Erythroblast (primary cell): ENCODE data around the gene METRN.
"Not testable (repeated sequence)": the region's sequence is repeated elsewhere in the genome, so short reads cannot be mapped to it uniquely, and the experiment has no call there.

Source experiments
- DNase-seq, 2 experiments: peaks; one replicate each; lab custom pipeline; 2025; lab: John Stamatoyannopoulos, UW
- GATA1 ChIP-seq: IDR thresholded peaks from 2 replicates; pipeline ENCODE4 v1.6.1; 2011; ENCODE audit warnings: low read depth, mild to moderate bottlenecking, control low read depth, low read length, moderate library complexity
- POLR2A ChIP-seq: IDR thresholded peaks from 2 replicates; pipeline ENCODE4 v1.6.1; 2011; ENCODE audit warnings: mild to moderate bottlenecking, low read length

METRN gene

DNA sequence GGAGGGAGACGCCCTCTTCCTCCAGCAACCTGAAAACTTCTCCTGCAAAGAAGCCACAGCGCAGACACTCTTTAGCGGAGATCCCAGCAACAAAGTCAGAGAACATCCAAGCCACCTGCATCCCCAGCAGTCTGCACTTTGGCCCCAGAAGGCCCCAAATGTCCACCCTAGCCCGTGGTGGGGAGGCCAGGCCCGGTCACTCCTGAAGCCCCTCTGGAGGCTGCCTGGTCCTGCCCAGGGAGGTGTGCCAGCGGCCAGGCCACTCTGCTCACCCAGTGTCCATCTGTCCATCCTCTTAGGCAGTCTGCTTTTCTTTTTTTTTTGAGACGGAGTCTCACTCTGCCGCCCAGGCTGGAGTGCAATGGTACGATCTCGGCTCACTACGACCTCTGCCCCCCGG, 17.4 kb downstream of the METRN start:
- DNase-seq: no peak
- TF ChIP-seq GATA1 (no peak), POLR2A (no peak)

DNA sequence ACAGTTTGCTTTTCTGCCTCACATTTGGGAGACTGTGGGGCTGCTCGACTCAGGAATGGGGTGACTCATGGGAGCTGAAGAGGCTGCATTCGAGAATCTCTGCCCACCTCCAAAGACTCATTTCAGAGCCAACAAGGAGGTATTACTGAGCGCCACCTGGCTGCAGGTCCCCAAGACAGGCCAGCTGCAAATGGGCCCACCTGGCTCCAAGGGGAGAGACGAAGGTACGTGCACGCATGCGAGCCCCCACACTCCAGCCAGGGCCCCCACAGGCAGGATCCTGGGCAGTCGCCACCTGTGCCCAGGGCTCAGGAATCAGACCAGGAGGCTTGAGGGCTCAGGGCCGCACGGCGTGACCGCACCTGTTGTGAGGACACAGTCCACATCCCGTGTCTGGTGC, 18.0 kb downstream of the METRN start:
- TF ChIP-seq GATA1: no peak
- no peak for TF ChIP-seq POLR2A
- no peak for DNase-seq

DNA sequence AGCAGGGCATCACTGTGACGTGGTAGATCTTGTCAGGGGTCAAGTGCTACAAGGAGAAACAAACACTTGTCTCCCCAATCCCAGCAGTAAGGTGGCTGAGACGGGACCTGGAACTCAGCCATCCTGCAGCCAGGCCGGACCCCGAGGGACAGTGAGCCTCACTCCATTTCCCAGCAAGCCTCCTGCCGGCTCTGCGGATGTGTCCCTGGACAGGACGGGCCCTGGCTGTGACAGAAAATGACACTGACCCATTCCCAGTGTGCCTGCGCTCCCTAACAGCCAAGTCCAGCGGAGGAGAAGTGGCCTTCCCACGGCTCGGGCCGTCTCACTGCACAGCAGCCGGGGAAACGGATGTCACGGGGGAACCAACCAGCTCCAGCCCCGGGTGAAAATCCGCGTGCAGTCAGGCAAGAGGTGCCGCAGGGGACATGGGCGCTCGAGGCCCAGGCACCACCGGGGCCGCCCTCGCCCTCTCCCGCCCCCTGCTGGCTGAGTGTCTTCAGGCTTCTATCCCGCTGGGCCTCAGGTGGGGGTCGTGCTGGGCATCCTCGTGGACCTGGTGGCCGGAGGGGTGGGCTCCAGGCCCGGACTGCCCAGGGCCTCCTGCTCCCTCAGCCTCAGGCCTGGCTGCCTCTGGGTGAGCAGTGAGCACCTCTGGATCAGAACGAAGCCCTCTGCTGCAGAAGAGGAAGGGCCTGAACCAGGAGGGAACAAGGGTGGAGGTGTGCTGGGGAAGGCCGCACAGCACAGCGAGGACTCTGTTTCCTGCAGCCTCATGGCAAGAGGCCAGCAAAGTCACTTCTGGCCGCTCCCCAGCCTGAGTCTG, 18.7 kb downstream of the METRN start:
- no peak for TF ChIP-seq GATA1
- TF ChIP-seq POLR2A: no peak
- no peak for DNase-seq

DNA sequence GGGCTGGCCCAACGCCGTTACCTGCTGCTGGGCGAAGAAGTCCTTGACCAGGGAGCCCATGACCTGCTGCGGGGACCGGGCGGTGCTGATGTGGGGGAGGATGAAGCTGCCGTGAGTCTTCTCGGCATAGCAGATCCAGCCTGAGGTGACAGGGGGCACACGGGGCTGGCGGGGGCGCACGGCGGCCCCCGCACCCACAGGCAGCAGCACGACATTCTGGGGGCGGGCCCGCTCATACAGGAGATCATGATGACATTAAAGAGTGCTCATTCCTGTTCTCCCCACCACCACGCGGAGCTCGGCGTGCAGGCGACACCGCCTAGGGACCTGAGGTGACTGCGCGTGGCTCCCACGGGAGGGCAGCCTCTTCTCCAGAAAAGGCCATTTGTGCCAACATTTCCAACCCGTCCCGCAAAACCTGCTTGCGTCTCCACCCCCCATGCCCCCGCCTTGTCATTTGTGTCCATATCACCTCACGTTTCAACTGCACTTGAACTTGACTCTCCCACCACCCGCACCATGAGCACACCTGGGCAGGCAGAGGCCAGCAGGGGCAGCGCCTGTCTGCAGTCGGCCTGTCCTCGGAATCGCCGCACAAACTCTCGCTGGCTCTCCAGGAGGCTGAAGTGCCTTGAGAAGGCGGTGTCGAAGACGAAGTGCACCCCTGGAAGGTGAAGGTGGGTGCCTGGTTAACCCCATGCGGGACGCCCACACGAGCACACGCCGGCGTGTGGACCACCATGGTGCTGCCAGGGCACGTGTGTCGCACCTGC, 19.5 kb downstream of the METRN start:
- DNase-seq: no peak
- TF ChIP-seq GATA1: no peak
- TF ChIP-seq POLR2A: no peak

DNA sequence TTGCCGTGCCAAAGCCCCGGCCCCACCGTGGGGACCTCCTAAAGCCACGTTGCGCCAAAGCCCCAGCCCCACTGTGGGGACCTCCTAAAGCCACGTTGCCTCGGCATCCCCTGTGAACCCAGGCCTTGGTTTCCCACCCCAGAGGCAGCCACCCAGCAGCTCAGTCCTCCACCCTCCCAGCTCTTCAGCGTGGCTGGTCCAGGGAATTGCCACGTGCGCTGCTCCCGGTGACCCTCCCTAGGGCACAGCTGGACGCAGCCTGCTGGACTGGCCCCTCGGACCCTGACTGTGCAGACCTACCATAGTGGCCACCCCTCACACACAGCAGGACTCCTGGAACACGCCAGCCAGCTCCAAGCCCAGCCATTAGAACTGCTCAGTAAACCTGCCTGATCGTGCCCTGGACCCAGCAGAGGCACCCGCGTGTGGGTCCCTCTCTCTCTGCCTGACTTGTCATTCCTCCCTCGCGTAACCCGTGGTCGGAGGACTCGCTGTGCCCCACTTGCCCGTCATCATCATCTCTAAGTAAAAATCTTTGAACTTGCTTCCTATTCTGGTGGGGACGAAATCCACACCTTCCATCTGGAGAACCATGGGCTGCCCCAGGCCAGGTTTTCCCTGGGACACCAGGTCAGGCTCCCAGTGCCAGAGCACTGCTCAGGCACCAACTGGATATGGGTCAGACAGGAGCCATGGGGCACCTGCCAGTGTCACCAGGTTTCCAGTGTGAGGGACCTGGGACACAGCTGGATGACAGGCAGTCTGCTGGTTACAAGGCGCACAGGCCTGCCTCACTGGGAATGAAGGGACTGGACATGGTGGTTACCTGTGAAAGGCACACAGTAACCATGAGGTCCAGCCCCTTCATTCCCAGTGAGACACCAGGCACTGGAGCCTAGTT, 20.3 kb downstream of the METRN start:
- TF ChIP-seq POLR2A (no peak), GATA1 (no peak)
- DNase-seq: no peak

DNA sequence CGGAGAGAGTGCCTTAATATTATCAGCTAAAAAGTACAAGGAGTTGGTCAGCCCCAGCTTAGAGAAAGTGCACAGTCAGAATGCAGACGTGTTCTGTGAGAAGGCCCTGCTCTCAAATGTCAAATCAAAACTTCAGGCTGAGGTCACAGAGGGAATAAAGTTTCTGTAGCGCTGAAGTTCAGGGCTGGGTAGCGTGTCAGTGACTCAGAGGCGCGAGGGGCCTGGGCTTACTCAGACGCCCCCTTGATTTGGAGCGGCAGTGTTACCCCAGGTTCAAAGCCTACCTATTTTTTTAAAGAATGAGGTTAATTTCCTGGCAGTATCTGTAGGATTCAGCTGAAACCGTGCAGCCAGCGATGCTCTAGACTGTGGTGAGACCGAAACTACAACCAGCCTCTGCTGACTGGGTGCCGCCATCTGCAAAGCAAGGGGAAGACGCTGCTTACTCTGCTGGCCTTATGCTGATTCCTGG, 21.1 kb downstream of the METRN start:
- DNase-seq: no peak
- TF ChIP-seq POLR2A: no peak
- no peak for TF ChIP-seq GATA1

DNA sequence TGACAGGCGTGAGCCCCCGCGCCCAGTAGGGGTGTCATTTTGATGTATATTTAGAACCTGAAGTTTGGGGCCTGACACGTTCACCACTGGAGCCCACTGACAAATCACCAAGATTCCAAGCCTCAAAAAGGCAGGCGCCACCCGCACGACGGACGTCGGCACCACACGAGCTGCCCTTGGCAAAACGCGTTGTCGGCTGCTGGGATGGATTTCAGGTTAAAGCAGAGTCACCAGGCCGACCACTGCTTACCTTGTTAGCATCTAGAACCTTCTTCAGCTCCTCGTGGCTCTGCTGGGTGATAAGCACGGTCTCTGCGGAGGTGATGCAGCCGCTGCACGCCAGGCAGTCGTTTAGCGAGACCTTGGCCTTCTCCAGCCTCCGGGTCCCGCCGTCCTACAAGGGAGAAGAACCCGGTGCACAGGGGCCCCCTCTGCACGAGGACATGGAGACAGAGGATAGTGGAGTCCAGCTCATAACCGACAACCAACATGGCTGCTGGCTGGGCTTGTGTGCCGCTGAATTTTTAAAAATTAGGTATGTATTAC, 22.1 kb downstream of the METRN start:
- TF ChIP-seq GATA1 (no peak), POLR2A (no peak)
- no peak for DNase-seq

DNA sequence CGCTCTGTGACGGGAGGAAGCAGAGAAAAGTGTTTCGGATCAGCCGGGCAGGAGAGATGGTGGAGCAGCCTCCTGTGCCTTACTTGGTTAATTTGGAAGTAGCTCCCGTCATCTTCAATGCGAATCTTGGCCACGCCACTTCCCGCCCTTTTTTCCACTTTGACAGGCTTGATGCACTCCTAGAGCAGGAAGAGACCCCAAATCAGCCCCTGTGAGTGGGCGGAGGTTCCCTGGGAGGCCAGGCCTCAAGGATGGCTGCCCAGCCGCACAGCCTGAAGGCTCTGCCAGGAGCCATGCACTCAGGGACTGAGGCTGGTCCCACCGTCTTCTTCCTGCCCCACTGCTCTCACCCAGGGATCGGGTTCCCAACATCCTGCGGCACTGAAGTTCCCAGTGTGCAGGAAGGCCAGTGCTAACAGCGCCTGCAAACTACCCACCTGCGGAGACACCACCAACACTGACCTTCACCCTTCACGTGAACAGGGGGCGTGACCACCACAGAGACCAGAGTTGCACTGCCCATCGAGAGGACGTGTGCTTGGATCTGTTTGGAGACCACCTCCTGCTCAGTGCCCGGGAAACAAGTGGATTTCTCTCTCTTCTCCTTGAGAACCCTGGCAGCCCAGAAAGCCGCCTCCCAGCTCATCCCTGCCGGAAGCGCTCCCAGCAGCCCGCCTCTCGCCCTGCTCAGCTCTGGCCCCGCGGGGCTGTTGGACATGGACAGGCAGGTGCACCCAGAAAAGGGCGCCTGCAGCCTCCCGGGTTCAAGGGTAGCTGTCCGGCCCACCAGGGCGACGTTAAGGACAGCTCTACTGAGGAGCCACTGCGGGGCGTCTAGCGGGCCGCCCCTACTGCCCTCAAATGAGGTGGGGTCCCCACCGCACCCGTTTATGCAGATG, 24.9 kb downstream of the METRN start:
- DNase-seq: no peak
- no peak for TF ChIP-seq POLR2A
- no peak for TF ChIP-seq GATA1

DNA sequence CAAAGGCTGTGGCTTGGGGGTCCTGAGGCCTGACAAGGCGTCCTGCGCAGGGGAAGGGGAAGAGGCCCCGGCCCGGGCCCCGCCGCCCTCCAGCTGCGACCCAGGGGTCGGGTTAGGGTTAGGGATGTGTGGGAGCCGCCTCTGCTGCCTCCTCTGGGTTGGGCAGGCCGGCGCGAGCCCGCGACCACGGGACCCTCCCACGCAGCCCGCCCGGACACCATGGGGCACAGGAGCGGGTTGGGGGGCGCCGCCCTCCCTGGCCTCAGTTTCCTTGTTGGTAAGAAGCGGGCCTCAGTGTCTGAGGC, 25.5 kb downstream of the METRN start:
- TF ChIP-seq POLR2A (no peak), GATA1 (no peak)
- DNase-seq: peak in 1 of 2 experiments; percentile 57

DNA sequence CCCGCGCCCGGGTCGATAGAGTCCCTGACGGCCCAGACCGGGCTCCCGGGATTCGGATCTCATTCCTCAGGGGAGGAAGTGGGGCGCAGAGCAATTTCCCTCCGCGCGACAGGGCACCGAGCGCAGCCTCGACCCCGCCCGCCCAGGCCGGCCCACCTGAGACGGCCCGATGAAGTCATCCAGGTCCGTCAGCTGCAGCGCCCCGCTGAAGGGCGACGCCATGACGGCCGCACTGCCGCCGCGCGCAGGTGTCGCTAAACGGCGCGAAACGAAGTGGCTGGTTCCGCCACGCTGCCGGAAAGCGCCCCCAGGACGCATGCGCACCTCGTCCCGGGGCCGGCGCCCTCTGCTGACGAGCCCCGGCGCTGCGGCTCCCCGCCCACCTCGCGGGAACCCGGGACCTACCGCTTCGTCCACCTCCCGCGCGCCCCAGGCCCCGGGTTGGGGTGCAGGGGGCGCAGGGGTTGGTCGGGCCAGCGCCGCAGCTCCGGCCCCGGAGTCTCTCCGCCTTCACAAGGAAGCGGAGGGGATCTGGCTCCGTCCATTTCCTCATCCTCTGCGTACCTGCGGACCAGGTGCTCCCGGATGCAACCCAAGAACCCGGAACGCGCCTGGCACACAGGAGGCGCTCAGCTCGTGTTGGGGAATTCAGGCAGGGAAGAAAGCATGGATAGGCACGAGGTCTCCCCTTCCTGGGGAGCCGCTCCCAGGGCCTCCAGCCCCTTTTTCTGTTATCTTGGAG, 26.0 kb downstream of the METRN start, which contains the start of gene CIAO3:
TSS of gene CIAO3 (minus strand) at position 234 of the 742 bp plus-strand sequence. CDS start at position 222, 12 bp downstream.
- TF ChIP-seq GATA1 (no peak), POLR2A (peak; percentile 65)

DNA sequence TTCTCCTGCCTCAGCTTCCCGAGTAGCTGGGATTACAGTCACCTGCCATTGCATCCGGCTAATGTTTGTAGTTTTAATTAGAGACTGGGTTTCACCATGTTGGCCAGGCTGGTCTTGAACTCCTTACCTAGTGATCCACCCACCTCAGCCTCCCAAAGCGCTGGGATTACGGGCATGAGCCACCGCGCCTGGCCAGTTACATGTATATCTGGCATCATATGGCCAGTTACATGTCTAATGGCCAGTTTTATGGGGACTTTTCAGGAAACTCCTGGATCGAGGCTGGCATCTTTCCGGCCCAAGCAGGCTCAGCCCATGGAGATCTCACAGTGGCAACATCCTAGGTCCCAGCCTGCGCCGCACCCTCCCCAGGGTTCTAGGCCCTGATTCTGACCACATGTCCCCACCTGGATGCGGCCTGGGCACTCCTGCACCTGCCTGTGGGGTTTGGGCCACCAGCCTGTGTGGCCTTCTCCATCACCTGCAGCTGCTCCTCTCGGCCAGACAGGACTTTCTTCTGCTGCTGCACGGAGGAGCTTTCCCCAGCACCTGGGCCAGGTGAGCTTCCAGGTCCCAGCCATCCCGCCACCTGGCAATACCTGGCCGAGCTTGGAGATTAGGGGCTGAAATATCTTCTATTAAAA, 27.2 kb downstream of the METRN start:
- TF ChIP-seq GATA1: no peak
- no peak for TF ChIP-seq POLR2A

More for the DNA sequence above, 26.0 kb downstream of the METRN start, which contains the start of gene CIAO3:
- DNase-seq: peak; percentile 94 to 97

DNA sequence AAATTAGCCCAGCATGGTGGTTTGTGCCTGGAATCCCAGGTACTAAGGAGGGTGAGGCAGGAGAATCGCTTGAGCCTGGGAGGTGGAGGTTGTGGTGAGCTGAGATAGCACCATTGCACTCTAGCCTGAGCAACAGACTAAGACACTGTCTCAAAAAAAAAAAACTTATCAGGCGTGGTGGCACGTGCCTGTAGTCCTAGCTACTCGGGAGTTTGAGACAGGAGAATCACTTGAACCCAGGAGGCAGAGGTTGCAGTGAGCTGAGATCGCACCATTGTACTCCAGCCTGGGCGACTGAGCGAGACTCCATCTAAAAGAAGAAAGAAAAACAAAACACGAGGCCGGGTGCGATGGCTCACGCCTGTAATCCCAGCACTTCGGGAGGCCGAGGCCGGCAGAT, 28.0 kb downstream of the METRN start:
- not testable (repeated sequence) for DNase-seq

More for the DNA sequence above, 27.2 kb downstream of the METRN start:
- no peak for DNase-seq
